Measurements from ENCODE around the gene SEZ6. TPM values are rescaled to one million over a fixed set of nuclear protein-coding genes. Genes with fewer than 3 reads are reported as not detected.
A peak's percentile ranks its signal among the peaks of the same experiment; 100 is the strongest.

The SEZ6 gene
- total RNA-seq, 1 donor = not detected

- peak overlapping the region; percentile 88 for H3K4me3 ChIP-seq (ENCODE audit: low read depth, low read length)
- DNase-seq (ENCODE audit: low read depth) = no peak
- no peak for TF ChIP-seq CTCF (IDR thresholded peaks at IDR 0.05; ENCODE audit: insufficient read depth, low read depth, low read length)
Observed at GRCh38 chr17:28947639-28948038, 58.2 kb downstream of the SEZ6 start.

GRCh38 chr17:28946239-28946638 lies 59.6 kb downstream of the SEZ6 start:
- H3K4me3 ChIP-seq (ENCODE audit: low read depth, low read length) = no peak overlapping the region
- TF ChIP-seq CTCF (IDR thresholded peaks at IDR 0.05; ENCODE audit: insufficient read depth, low read depth, low read length) = no peak
- peak; percentile 61 for DNase-seq (ENCODE audit: low read depth)

- no peak overlapping the region for H3K4me3 ChIP-seq (ENCODE audit: low read depth, low read length)
- no peak for DNase-seq (ENCODE audit: low read depth)
- no peak for TF ChIP-seq CTCF (IDR thresholded peaks at IDR 0.05; ENCODE audit: insufficient read depth, low read depth, low read length)
Observed at GRCh38 chr17:28944862-28945741, 60.7 kb downstream of the SEZ6 start.

- no peak for TF ChIP-seq CTCF (IDR thresholded peaks at IDR 0.05; ENCODE audit: insufficient read depth, low read depth, low read length)
- no peak for DNase-seq (ENCODE audit: low read depth)
- no peak overlapping the region for H3K4me3 ChIP-seq (ENCODE audit: low read depth, low read length)
Observed at GRCh38 chr17:28944343-28944742, 61.5 kb downstream of the SEZ6 start.

- no peak for DNase-seq (ENCODE audit: low read depth)
- H3K4me3 ChIP-seq (ENCODE audit: low read depth, low read length) = no peak overlapping the region
- TF ChIP-seq CTCF (IDR thresholded peaks at IDR 0.05; ENCODE audit: insufficient read depth, low read depth, low read length) = no peak
Observed at GRCh38 chr17:28942925-28943324, 62.9 kb downstream of the SEZ6 start.

- peak; percentile 12 for DNase-seq (ENCODE audit: low read depth)
- H3K4me3 ChIP-seq (ENCODE audit: low read depth, low read length) = no peak overlapping the region
- no peak for TF ChIP-seq CTCF (IDR thresholded peaks at IDR 0.05; ENCODE audit: insufficient read depth, low read depth, low read length)
Observed at GRCh38 chr17:28941251-28941650, 64.6 kb downstream of the SEZ6 start.

Measured in fibroblast of villous mesenchyme (primary cell).